Activated T-cell treated with anti-CD3 and anti-CD28 coated beads, Interleukin-2, amount 50 U/mL, for 24 hours (primary cell): Measurements from ENCODE around the gene RGS3.

ENCODE experiments used
- DNase-seq: peaks from one replicate; pipeline ENCODE4 v3.0.0-alpha.2; 2020
- H3K27ac Mint-ChIP-seq: 2 replicates; pipeline ENCODE4 v1.8.0; 2020; ENCODE audit warnings: mild to moderate bottlenecking, mixed read lengths
- H3K27me3 Mint-ChIP-seq: 2 replicates; pipeline ENCODE4 v1.8.0; 2020; ENCODE audit warnings: mixed read lengths
- H3K36me3 Mint-ChIP-seq: 2 replicates; pipeline ENCODE4 v1.8.0; 2020; ENCODE audit warnings: low read depth, mixed read lengths
- H3K4me1 Mint-ChIP-seq: 2 replicates; pipeline ENCODE4 v1.8.0; 2020; ENCODE audit warnings: low read depth, mixed read lengths
- H3K4me3 Mint-ChIP-seq: 2 replicates; pipeline ENCODE4 v1.8.0; 2020; ENCODE audit warnings: mild to moderate bottlenecking, moderate library complexity, mixed read lengths
- H3K9me3 Mint-ChIP-seq: 2 replicates; pipeline ENCODE4 v1.8.0; 2020; ENCODE audit warnings: mixed read lengths

The RGS3 gene

DNA sequence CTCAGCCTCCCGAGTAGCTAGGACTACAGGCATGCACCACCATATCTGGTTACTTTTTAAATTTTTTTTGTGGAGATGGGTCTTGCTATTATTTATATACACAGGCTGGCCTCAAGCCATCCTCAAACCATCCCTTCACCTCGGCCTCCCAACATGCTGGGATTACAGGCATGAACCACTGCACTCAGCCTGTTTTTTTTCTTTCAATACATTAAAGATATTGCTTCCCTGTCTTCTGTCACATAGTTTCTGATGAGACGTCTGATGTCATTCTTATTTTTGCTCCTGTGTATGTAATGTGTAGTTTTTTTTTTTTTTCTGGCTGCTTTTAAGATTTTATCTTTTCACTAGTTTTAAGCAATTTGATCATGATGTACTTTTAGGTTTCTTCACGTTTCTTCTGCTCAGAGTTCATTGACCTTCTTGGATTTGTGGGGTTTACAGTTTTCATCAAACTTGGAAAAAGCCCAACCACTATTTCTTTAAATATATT lies 11.4 kb upstream of the RGS3 start:
- Mint-ChIP-seq H3K9me3 (no peaks in the 10 kb centered on the region), H3K4me1 (peaks cover 8% of the 10 kb centered on the region), H3K4me3 (no peak overlapping the region), H3K36me3 (no peaks in the 10 kb centered on the region), H3K27me3 (no peaks in the 10 kb centered on the region), H3K27ac (no peak overlapping the region)
- no peak for DNase-seq

GRCh38 chr9:113454914-113455761 lies 8.4 kb upstream of the RGS3 start:
- Mint-ChIP-seq H3K27ac (peak overlapping the region; percentile 19), H3K4me3 (no peak overlapping the region), H3K4me1 (peaks cover 8% of the 10 kb centered on the region), H3K9me3 (no peaks in the 10 kb centered on the region), H3K36me3 (no peaks in the 10 kb centered on the region), H3K27me3 (no peaks in the 10 kb centered on the region)
- DNase-seq: no peak

DNA sequence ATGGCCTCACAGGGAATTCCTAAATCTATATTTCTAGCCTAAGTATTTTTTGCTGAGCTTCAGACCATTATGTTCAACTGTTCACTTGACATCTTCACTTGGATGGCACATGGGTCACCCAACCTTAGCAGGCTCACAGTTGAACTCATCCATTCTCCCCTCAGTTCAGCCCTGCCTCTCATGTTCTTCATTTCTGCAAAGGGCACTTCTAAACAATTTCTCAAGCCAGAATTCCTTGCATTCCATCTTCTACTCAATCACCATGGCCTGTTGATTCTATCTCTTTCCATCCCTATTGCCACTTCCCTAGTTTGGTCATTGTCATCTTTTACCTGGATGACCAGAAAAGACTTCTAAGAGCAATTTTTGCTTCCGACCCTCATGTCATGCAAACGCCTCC lies 7.3 kb upstream of the RGS3 start:
- no peak for DNase-seq
- peak overlapping the region; percentile 2 for H3K27ac Mint-ChIP-seq

DNA sequence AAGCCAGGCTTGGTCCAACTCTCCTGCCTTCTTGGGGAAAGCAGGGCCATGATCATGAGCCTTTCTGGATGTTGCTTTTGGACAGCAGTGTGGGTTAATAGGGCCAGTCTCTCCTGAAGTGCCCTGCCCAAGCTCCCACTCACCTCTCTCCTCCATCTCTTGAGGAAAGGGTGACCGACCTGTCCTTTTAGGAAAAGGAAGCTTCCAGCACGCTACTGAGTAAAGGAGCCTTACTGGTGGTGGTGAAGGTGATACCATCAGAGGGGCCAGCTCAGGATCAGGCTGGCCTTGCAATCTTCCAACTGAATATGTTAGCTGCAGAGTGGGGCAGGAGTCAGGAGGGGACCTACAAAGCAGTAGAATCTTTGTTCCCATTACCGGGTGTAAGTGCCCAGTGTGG lies 2.2 kb upstream of the RGS3 start:
- H3K27ac Mint-ChIP-seq: no peak overlapping the region
- DNase-seq: no peak
- no peaks in the 10 kb centered on the region for H3K4me1 Mint-ChIP-seq
- no peaks in the 10 kb centered on the region for H3K36me3 Mint-ChIP-seq
- H3K9me3 Mint-ChIP-seq: no peaks in the 10 kb centered on the region
- H3K27me3 Mint-ChIP-seq: no peaks in the 10 kb centered on the region
- no peak overlapping the region for H3K4me3 Mint-ChIP-seq

More for the DNA sequence above, 7.3 kb upstream of the RGS3 start:
- Mint-ChIP-seq H3K4me1 (peaks cover 8% of the 10 kb centered on the region), H3K27me3 (no peaks in the 10 kb centered on the region), H3K9me3 (no peaks in the 10 kb centered on the region), H3K36me3 (no peaks in the 10 kb centered on the region), H3K4me3 (no peak overlapping the region)

DNA sequence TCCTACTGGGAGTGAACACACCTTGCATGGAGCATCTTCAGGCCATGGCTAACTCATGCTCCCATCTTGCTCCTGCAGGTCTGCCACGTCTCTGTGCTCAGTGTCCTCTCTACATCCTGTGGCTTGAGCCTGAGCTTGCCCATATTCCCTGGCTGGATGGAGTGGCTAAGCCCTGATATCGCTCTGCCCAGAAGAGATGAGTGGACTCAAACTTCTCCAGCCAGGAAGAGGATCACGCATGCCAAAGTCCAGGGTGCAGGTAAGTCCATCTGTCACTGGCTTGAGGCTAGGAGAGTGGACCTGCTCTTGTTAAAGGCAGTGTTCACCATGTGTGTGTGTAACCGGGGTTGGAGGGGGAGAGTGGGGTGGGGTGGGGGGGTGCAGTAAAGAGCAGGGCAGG lies 1.6 kb upstream of the RGS3 start:
- Mint-ChIP-seq H3K27me3 (no peaks in the 10 kb centered on the region), H3K9me3 (no peaks in the 10 kb centered on the region), H3K4me3 (no peak overlapping the region), H3K4me1 (no peaks in the 10 kb centered on the region), H3K36me3 (no peaks in the 10 kb centered on the region), H3K27ac (no peak overlapping the region)
- DNase-seq: no peak

- H3K27ac Mint-ChIP-seq: no peak overlapping the region
- DNase-seq: no peak
- H3K4me3 Mint-ChIP-seq: no peak overlapping the region
- no peaks in the 10 kb centered on the region for H3K36me3 Mint-ChIP-seq
- H3K9me3 Mint-ChIP-seq: peaks cover 3% of the 10 kb centered on the region
- no peaks in the 10 kb centered on the region for H3K27me3 Mint-ChIP-seq
- H3K4me1 Mint-ChIP-seq: no peaks in the 10 kb centered on the region
These were observed 693 bp upstream of the RGS3 start for GRCh38 chr9:113462781-113463286.

DNA sequence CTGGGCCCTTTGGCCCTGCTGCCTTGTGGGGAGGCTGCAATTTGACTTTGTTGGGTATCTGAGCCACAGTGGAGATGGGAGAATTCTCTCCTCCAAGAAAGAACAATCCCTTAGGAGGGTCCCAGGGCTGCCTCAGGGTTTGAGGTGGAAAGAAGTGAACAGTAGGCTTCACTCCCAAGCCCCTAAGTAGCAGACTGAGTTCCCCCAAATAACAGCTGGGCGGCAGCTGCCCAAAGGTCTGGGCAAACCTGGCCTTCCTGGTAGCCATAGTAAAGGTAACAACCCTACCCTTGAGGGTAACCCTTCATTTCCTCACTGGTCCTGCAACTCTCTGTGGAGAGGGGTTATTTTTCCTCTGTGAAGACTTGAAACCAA lies 746 bp downstream of the RGS3 start:
- DNase-seq: no peak
- Mint-ChIP-seq H3K36me3 (no peaks in the 10 kb centered on the region), H3K27ac (no peak overlapping the region), H3K4me3 (peak overlapping the region; percentile 40), H3K4me1 (no peaks in the 10 kb centered on the region), H3K27me3 (no peaks in the 10 kb centered on the region), H3K9me3 (peaks cover 3% of the 10 kb centered on the region)

- Mint-ChIP-seq H3K27me3 (no peaks in the 10 kb centered on the region), H3K4me3 (no peak overlapping the region), H3K36me3 (no peaks in the 10 kb centered on the region), H3K9me3 (peaks cover 3% of the 10 kb centered on the region), H3K4me1 (no peaks in the 10 kb centered on the region), H3K27ac (no peak overlapping the region)
- DNase-seq: no peak
These were observed 2.1 kb downstream of the RGS3 start for GRCh38 chr9:113465599-113466140.

GRCh38 chr9:113467183-113467582 lies 3.7 kb downstream of the RGS3 start:
- H3K36me3 Mint-ChIP-seq: no peaks in the 10 kb centered on the region
- no peak for DNase-seq
- no peak overlapping the region for H3K27ac Mint-ChIP-seq
- peaks cover 3% of the 10 kb centered on the region for H3K9me3 Mint-ChIP-seq
- peaks cover 2% of the 10 kb centered on the region for H3K4me1 Mint-ChIP-seq
- H3K27me3 Mint-ChIP-seq: no peaks in the 10 kb centered on the region
- H3K4me3 Mint-ChIP-seq: no peak overlapping the region

- Mint-ChIP-seq H3K36me3 (no peaks in the 10 kb centered on the region), H3K4me1 (peaks cover 2% of the 10 kb centered on the region), H3K27ac (no peak overlapping the region), H3K4me3 (no peak overlapping the region), H3K27me3 (no peaks in the 10 kb centered on the region), H3K9me3 (peaks cover 3% of the 10 kb centered on the region)
- no peak for DNase-seq
These were observed 5.4 kb downstream of the RGS3 start for GRCh38 chr9:113468716-113469448.

DNA sequence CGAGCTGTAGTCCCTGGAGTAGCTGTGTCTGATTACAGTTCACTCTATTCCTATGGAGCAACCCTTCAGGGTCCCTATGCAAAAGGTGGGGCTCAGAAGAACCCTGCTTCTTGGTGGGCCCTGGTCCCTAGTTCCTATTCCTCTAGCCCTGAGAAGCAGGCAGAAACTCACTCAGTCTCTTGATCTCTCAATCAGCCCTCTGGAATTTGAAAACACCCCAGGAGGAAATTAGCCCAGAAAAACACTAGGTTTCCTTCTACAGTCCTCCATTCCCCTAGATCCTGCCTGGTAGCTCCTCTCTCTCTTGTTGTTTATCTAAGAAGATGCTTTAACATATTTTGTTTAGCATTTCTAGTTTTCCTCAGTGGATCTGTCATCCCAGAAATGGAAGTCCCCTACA lies 7.6 kb downstream of the RGS3 start:
- H3K36me3 Mint-ChIP-seq: no peaks in the 10 kb centered on the region
- H3K4me3 Mint-ChIP-seq: no peak overlapping the region
- DNase-seq: no peak
- no peak overlapping the region for H3K27ac Mint-ChIP-seq
- no peaks in the 10 kb centered on the region for H3K27me3 Mint-ChIP-seq
- peaks cover 2% of the 10 kb centered on the region for H3K4me1 Mint-ChIP-seq
- peaks cover 3% of the 10 kb centered on the region for H3K9me3 Mint-ChIP-seq

DNA sequence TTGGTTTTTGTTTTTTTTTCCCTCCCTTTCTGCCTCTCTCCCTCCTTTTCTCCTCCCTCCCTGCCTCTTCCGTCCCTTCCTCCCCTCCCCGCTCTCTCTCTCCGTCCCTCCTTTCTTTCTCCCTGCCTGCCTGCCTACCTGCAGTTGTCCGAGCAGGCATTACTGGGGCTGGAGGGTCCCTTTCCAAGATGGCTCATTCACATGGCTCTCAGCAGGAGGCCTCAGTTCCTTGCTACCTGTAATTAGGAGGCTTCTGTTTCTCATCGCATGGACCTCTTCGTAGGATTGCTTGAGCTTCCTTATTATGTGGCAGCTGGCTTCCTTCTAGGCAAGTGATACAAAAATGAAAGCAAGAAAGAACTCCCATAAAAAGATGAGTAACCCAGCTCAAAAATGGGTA lies 8.0 kb downstream of the RGS3 start:
- peak overlapping the region; percentile 12 for H3K27ac Mint-ChIP-seq
- H3K4me3 Mint-ChIP-seq: no peak overlapping the region
- H3K4me1 Mint-ChIP-seq: peaks cover 2% of the 10 kb centered on the region
- H3K9me3 Mint-ChIP-seq: peaks cover 3% of the 10 kb centered on the region
- no peak for DNase-seq
- H3K27me3 Mint-ChIP-seq: no peaks in the 10 kb centered on the region
- H3K36me3 Mint-ChIP-seq: no peaks in the 10 kb centered on the region

- Mint-ChIP-seq H3K27me3 (no peaks in the 10 kb centered on the region), H3K4me1 (peaks cover 2% of the 10 kb centered on the region), H3K9me3 (peaks cover 2% of the 10 kb centered on the region), H3K27ac (no peak overlapping the region), H3K4me3 (no peak overlapping the region), H3K36me3 (no peaks in the 10 kb centered on the region)
- no peak for DNase-seq
These were observed 8.7 kb downstream of the RGS3 start for GRCh38 chr9:113472199-113472598.

DNA sequence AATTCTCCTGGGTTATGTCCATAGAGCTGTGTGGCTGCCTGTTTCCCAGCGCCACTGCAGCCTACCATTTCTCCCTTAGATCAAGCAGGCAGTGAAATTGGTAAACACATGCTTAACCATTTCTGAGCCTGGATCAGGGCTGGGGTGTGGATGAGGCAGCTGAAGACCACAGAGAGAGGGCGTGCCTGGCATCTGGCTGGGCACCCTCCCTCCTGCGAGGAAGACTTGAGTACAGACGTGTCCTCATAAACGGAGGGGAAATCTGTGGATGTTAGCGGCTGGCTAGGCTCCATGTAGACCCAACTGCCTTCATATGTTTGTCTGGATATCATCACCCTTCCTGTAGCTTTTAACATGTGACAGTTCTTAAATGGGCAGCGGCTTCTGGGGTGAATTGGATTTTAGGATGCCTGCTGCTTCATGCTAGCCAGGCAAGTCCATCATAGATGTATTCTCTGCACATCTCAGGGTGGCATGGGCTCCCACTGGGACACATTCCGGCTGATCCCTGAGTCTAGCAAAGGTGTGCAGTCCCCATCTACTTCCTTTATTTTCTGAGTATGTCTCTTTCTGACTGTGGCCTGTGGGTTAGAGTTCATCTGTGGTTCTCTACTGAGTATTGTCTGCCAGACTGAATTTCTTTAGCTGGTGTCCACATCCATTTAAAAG lies 11.0 kb downstream of the RGS3 start:
- DNase-seq: no peak
- H3K36me3 Mint-ChIP-seq: no peaks in the 10 kb centered on the region
- H3K9me3 Mint-ChIP-seq: no peaks in the 10 kb centered on the region
- H3K27me3 Mint-ChIP-seq: no peaks in the 10 kb centered on the region
- H3K4me3 Mint-ChIP-seq: no peak overlapping the region
- peaks cover 10% of the 10 kb centered on the region for H3K4me1 Mint-ChIP-seq
- no peak overlapping the region for H3K27ac Mint-ChIP-seq
